Activated CD4-positive, alpha-beta T cell treated with anti-CD3 and anti-CD28 coated beads for 36 hours (primary cell): ENCODE measurements around the gene FOLR1. TPM values are rescaled to one million over a fixed set of nuclear protein-coding genes. Genes with fewer than 3 reads are reported as not detected.

Experiments used
- ATAC-seq: fragments of 200-7000 bp; cut with Tn5 transposase; one replicate; pipeline ENCODE4 v1.10.0; 2021; ENCODE audit warnings: mild to moderate bottlenecking, moderate library complexity
- CTCF ChIA-PET: fragments of 350-600 bp; sonication (Branson Sonifier 250); formaldehyde crosslinking; loops from one replicate; lab custom pipeline; 2021; ENCODE audit warnings: antibody characterized with exemption; lab: Charles Lee
- POLR2A ChIA-PET: fragments of 350-600 bp; sonication (Branson Sonifier 250); formaldehyde crosslinking; loops from one replicate; lab custom pipeline; 2021; ENCODE audit warnings: antibody characterized with exemption, inconsistent platforms; lab: Charles Lee
- DNase-seq: peaks from one replicate; pipeline ENCODE4 v3.0.0-alpha.2; 2020
- H3K27ac Mint-ChIP-seq: one replicate; pipeline ENCODE4 v1.8.0; 2021; ENCODE audit warnings: mixed read lengths
- H3K27me3 Mint-ChIP-seq: one replicate; pipeline ENCODE4 v1.8.0; 2021; ENCODE audit warnings: mixed read lengths
- H3K36me3 Mint-ChIP-seq: one replicate; pipeline ENCODE4 v1.8.0; 2021; ENCODE audit warnings: low read depth, mixed read lengths
- H3K4me1 Mint-ChIP-seq: one replicate; pipeline ENCODE4 v1.8.0; 2021; ENCODE audit warnings: mixed read lengths
- H3K4me3 Mint-ChIP-seq: one replicate; pipeline ENCODE4 v1.8.0; 2021; ENCODE audit warnings: mild to moderate bottlenecking, moderate library complexity, mixed read lengths
- H3K9me3 Mint-ChIP-seq: one replicate; pipeline ENCODE4 v1.8.0; 2021; ENCODE audit warnings: low read depth, mixed read lengths
- intact Hi-C, 2 experiments: fragments of 100-400 bp; cut with DNase I in 1 of 2; cut with micrococcal nuclease in 1 of 2; formaldehyde crosslinking; loops; one replicate each; pipeline versions ENCODE4 v1.14.2 to v1.15.1; 2022 to 2024; cut with DNase I, micrococcal nuclease
- total RNA-seq, 2 experiments: library from RNA; stranded (reverse); gene quantifications; one replicate each; pipeline ENCODE4 v1.2.3, GENCODE V29; 2021

Gene FOLR1
- total RNA-seq, 2 experiments from 2014 or later = not detected

DNA sequence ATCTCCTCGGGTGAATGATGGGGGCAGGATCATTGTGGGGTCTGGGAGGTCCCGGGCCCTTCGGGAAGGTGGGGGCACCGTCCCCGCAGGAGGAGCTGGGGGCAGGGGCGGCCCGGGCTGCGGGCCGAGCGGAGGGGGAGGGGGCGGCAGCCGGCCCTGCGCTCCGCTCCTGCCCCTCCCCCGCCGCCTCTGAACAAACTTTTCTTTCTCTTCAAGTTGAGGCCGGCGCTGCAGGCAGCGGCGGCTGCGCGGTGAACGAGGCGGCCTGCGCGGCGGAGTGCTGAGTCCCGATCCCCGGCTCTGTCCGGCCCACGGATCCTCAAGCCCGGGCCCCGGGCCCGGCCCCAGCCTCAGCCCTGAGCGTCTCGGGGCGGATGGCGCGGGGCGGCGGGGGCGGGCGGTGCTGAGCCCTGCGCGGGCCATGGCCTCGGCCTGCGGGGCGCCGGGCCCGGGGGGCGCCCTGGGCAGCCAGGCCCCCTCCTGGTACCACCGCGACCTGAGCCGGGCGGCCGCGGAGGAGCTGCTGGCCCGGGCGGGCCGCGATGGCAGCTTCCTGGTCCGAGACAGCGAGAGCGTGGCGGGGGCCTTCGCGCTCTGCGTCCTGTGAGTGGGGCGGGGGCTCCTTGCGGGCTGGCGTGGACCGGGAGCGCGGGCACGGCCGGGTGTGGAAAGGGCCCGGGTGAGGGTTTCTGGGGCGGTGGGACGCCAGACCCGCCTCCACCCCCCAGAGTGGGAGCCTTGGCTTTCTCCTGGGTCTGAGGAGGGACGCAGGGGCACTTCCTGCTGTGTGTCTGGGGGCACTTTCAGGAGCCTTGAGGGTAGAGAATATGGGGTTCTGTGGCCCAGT is 32.8 kb downstream of the FOLR1 start, which contains the start of gene INPPL1:
INPPL1 (plus strand) TSS at position 204 of the 847 bp plus-strand sequence; CDS start at position 422, 218 bp downstream.
- peaks cover 8% of the 10 kb centered on the region for H3K36me3 Mint-ChIP-seq
- intact Hi-C loops = loop anchor here (2.0 to 5.0 kb wide), 5 partner anchors 48 to 590 kb away; partner anchors contain the start of genes ATG16L2 (in 1 of the 2) and CLPB (in 1 of the 2)
- ChIA-PET CTCF (interaction anchor here (0.5 to 1.1 kb wide), 4 partner anchors 13 to 244 kb away, joined by 3 to 4 read pairs (median 4); no protein-coding TSS in a partner anchor), POLR2A (interaction anchor here (0.7 to 1.3 kb wide), 3 partner anchors 16 to 297 kb away, joined by 3 to 4 read pairs (median 3); no protein-coding TSS in a partner anchor)
- H3K27ac Mint-ChIP-seq = peak within 1 kb of the TSS; percentile 89
- ATAC-seq (peak; percentile 3), DNase-seq (peak; percentile 72)
- H3K4me3 Mint-ChIP-seq = peak within 1 kb of the TSS; percentile 96
- H3K27me3 Mint-ChIP-seq = no peaks in the 10 kb centered on the region
- peaks cover 16% of the 10 kb centered on the region for H3K4me1 Mint-ChIP-seq
- H3K9me3 Mint-ChIP-seq = no peaks in the 10 kb centered on the region

DNA sequence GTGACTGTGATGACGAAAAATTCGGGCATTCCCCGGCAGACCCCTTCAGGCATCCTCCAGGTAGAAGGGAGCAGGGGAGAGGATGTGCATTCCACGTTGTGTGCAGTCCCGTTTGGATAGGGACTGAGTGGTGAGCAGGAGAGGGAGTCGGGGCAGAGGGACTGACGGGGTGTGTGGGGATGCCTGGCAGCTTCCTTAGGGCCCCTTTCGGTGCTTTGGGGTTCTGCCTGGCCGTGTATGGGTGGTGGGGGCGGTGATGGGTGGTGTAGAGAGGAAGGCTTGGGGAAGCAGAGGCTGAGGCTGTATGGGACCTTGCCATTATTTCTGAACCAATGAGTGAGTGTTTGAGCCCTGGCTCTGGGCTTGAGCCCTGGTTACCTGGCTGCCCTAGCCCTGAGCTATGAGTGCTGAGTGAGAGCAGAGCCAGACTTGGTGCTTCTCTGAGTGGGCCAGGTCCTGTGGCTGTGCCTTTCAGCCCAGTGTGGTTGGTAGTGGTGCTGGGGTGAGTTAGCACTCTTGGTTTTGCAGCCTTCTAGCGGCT is 33.5 kb downstream of the FOLR1 start:
- intact Hi-C loops = loop anchor here in 1 of 2 experiments (2.0 kb wide), 1 partner anchor 589 kb away; the partner anchor contains the start of gene ATG16L2
- DNase-seq (peak; percentile 60), ATAC-seq (peak; percentile 31)
- Mint-ChIP-seq H3K27me3 (no peaks in the 10 kb centered on the region), H3K4me3 (peak overlapping the region; percentile 91), H3K27ac (peak overlapping the region; percentile 89), H3K4me1 (peaks cover 16% of the 10 kb centered on the region), H3K9me3 (no peaks in the 10 kb centered on the region), H3K36me3 (peaks cover 11% of the 10 kb centered on the region)
- ChIA-PET CTCF (interaction anchor here (0.5 to 1.9 kb wide), 5 partner anchors 11 to 245 kb away, joined by 3 to 10 read pairs (median 4); partner anchors contain the start of gene CLPB), POLR2A (interaction anchor here (0.7 to 1.3 kb wide), 3 partner anchors 15 to 298 kb away, joined by 3 to 4 read pairs (median 3); no protein-coding TSS in a partner anchor)

DNA sequence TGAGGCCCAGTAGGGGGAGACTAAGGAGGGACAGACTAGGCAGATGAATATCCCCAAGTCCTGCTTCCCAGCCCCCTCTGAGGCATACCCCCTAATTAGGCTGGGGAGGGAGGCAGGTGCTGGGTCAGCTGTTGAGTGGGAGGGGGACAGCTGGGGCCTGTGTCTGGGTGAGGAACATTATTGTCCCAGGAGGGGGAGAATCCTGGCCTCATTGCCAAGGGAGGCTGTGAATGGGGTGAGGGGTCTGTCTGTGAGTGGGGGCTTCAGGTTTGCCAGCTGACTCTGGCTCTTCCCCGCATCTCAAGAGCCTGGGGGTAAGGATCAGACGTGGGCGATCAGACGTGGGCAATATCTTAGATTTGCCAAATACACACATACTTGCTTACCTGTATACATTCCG is 34.8 kb downstream of the FOLR1 start:
- Mint-ChIP-seq H3K9me3 (no peaks in the 10 kb centered on the region), H3K27ac (no peak overlapping the region), H3K4me3 (no peak overlapping the region), H3K27me3 (no peaks in the 10 kb centered on the region), H3K4me1 (peaks cover 16% of the 10 kb centered on the region), H3K36me3 (peaks cover 15% of the 10 kb centered on the region)
- ATAC-seq (no peak), DNase-seq (no peak)
- ChIA-PET POLR2A (interaction anchor here (0.6 to 1.3 kb wide), 2 partner anchors 10 to 175 kb away, joined by 3 read pairs; no protein-coding TSS in a partner anchor), CTCF (interaction anchor here (0.7 to 1.9 kb wide), 2 partner anchors 10 to 323 kb away, joined by 4 to 10 read pairs; no protein-coding TSS in a partner anchor)
- intact Hi-C loops = no loop called here

GRCh38 chr11:72227316-72228228 is 35.6 kb downstream of the FOLR1 start:
- no peak overlapping the region for H3K4me3 Mint-ChIP-seq
- H3K4me1 Mint-ChIP-seq = peaks cover 10% of the 10 kb centered on the region
- ATAC-seq (no peak), DNase-seq (no peak)
- ChIA-PET CTCF (interaction anchor here (0.5 to 1.9 kb wide), 3 partner anchors 9 to 324 kb away, joined by 3 to 10 read pairs (median 4); no protein-coding TSS in a partner anchor), POLR2A (interaction anchor here (1.3 kb wide), 1 partner anchor 10 kb away, joined by 3 read pairs; no protein-coding TSS in a partner anchor)
- H3K9me3 Mint-ChIP-seq = no peaks in the 10 kb centered on the region
- H3K36me3 Mint-ChIP-seq = peaks cover 19% of the 10 kb centered on the region
- H3K27me3 Mint-ChIP-seq = no peaks in the 10 kb centered on the region
- intact Hi-C loops = no loop called here
- H3K27ac Mint-ChIP-seq = no peak overlapping the region

DNA sequence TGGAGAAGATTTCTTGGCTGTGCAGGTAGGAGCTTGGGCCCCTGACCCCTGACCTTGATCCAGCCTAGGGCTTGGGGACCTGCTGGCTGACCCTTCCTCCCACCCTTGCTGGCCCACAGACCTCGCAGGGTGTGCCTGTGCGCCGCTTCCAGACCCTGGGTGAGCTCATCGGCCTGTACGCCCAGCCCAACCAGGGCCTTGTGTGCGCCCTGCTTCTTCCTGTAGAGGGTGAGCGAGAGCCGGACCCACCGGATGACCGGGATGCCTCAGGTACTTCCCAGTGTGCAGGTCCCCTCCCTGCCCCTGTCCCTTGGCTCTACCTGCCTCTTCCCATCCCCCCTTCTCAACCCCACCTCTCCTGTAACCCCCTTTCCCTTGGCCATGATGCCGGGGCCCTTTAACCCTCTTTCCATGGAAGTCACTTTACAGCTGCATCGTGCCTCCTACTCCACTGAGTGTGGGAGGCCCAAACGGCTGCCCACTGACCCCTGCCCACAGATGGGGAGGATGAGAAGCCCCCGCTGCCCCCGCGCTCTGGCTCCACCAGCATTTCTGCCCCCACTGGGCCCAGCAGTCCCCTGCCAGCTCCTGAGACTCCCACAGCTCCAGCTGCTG is 36.4 kb downstream of the FOLR1 start:
- H3K27ac Mint-ChIP-seq = no peak overlapping the region
- H3K4me1 Mint-ChIP-seq = peaks cover 9% of the 10 kb centered on the region
- peaks cover 20% of the 10 kb centered on the region for H3K36me3 Mint-ChIP-seq
- H3K27me3 Mint-ChIP-seq = no peaks in the 10 kb centered on the region
- DNase-seq (no peak), ATAC-seq (no peak)
- no peaks in the 10 kb centered on the region for H3K9me3 Mint-ChIP-seq
- ChIA-PET CTCF (no interaction called here), POLR2A (no interaction called here)
- H3K4me3 Mint-ChIP-seq = no peak overlapping the region
- intact Hi-C loops = no loop called here

DNA sequence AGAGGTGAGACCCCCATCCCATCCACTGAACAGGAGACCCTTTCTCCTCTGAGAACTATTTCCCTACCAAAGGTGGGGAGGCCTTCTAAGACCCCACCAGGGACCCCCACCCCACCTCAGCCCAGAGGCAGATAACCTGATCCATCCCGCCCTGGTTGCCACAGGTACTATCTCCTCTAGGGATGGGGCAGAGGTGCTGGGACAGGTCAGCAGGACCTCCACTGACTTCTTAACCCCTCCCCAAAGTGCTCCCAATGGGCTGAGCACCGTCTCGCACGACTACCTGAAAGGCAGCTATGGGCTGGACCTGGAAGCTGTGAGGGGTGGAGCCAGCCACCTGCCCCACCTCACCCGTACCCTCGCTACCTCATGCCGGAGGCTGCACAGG is 36.9 kb downstream of the FOLR1 start:
- CTCF ChIA-PET = no interaction called here
- Mint-ChIP-seq H3K9me3 (no peaks in the 10 kb centered on the region), H3K27ac (no peak overlapping the region), H3K27me3 (no peaks in the 10 kb centered on the region), H3K4me1 (peaks cover 9% of the 10 kb centered on the region), H3K36me3 (peaks cover 20% of the 10 kb centered on the region), H3K4me3 (no peak overlapping the region)
- ATAC-seq (no peak), DNase-seq (no peak)
- intact Hi-C loops = no loop called here
- POLR2A ChIA-PET = no interaction called here

DNA sequence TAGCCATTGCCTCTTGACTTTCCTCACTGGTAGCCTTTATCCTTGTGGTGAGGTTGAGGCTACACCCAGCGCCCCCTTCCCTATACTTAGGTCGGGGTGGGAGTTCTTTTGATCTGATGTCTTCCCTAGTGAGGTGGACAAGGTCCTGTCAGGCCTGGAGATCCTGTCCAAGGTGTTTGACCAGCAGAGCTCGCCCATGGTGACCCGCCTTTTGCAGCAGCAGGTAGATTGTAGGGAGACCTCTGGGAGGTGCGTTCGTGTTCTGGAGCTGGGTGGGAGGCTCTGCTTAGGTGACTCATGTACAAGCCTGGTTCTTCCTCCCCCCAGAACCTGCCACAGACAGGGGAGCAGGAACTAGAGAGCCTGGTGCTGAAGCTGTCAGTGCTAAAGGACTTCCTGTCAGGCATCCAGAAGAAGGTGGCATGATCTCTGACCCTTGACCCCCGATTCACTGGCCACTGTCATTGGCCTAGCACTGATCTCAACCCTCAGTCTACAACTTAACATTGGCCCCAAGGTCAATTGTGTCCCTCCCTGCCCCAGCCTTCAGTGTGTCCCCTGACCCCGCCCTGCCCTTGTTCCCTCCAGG is 37.5 kb downstream of the FOLR1 start:
- peaks cover 22% of the 10 kb centered on the region for H3K36me3 Mint-ChIP-seq
- CTCF ChIA-PET = interaction anchor here (0.6 kb wide), 2 partner anchors 15 to 315 kb away, joined by 3 read pairs; no protein-coding TSS in a partner anchor

GRCh38 chr11:72229925-72230763 is 38.2 kb downstream of the FOLR1 start:
- CTCF ChIA-PET = interaction anchor here (0.6 kb wide), 2 partner anchors 16 to 314 kb away, joined by 3 read pairs; no protein-coding TSS in a partner anchor
- peaks cover 22% of the 10 kb centered on the region for H3K36me3 Mint-ChIP-seq
- DNase-seq = no peak
- no peak for ATAC-seq
- no peaks in the 10 kb centered on the region for H3K27me3 Mint-ChIP-seq
- intact Hi-C loops = no loop called here
- H3K9me3 Mint-ChIP-seq = no peaks in the 10 kb centered on the region
- no peak overlapping the region for H3K4me3 Mint-ChIP-seq
- no peak overlapping the region for H3K27ac Mint-ChIP-seq
- H3K4me1 Mint-ChIP-seq = peaks cover 8% of the 10 kb centered on the region
- POLR2A ChIA-PET = no interaction called here

More for the DNA sequence above, 37.5 kb downstream of the FOLR1 start:
- Mint-ChIP-seq H3K27me3 (no peaks in the 10 kb centered on the region), H3K9me3 (no peaks in the 10 kb centered on the region), H3K27ac (no peak overlapping the region), H3K4me3 (no peak overlapping the region), H3K4me1 (peaks cover 9% of the 10 kb centered on the region)
- POLR2A ChIA-PET = no interaction called here
- DNase-seq (no peak), ATAC-seq (no peak)
- intact Hi-C loops = no loop called here

DNA sequence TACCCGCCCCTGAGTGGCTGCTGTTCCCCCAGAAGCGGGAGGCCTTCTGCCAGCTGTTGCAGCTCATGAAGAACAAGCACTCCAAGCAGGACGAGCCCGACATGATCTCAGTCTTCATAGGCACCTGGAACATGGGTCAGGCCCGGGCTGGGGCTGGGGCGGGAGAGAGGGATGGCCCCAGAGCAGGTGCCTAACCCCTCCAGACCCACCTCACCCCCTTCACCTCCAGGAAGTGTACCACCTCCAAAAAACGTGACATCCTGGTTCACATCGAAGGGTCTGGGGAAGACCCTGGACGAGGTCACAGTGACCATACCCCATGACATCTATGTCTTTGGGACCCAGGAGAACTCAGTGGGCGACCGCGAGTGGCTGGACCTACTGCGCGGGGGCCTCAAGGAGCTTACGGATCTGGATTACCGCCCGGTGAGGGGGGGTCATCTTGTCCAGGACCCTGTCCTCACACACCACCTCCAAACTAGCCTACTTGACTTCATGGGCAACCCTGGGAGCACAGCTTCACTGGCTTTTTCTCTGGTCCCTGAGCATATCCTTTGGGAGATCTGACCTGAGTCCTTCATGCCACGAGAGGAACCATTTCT is 38.9 kb downstream of the FOLR1 start:
- ATAC-seq (no peak), DNase-seq (no peak)
- no peak overlapping the region for H3K27ac Mint-ChIP-seq
- ChIA-PET CTCF (no interaction called here), POLR2A (no interaction called here)
- peaks cover 22% of the 10 kb centered on the region for H3K36me3 Mint-ChIP-seq
- no peaks in the 10 kb centered on the region for H3K27me3 Mint-ChIP-seq
- no peak overlapping the region for H3K4me3 Mint-ChIP-seq
- H3K4me1 Mint-ChIP-seq = peaks cover 2% of the 10 kb centered on the region
- no peaks in the 10 kb centered on the region for H3K9me3 Mint-ChIP-seq
- intact Hi-C loops = no loop called here
